GM19395 (cell line): ENCODE measurements around the gene ALK.

Experiments
- ATAC-seq: cut with Tn5 transposase; IDR thresholded peaks from one replicate; pipeline ENCODE4 v1.9.1; 2021; ENCODE audit warnings: mild to moderate bottlenecking, moderate library complexity; ENCODE audit not compliant: unreplicated experiment

ALK gene

DNA sequence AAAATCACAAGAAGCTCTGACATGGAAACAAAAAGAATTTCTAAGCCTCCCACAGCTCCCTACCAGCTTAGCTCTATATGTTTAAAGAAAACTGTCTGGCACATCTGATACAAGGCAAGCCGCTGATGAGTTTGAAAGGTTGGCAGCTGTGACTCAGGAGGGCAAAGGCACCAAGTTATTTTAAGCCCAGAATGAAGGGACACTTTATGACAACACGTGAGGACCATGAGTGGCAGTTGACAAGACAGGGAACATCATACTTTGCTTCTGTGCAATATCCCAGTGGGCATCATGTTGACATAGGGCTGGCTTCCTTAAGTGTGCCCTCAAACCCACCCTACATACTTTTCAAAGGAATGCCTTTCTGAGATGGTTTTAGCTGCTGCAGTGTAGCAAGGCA is 533.3 kb downstream of the ALK start:
- ATAC-seq, result no peak

- no peak for ATAC-seq
Measured at GRCh38 chr2:29382486-29382885, 538.9 kb downstream of the ALK start.

GRCh38 chr2:29377788-29378187 is 543.6 kb downstream of the ALK start:
- ATAC-seq, result no peak

- no peak for ATAC-seq
Measured at GRCh38 chr2:29376541-29376940, 544.8 kb downstream of the ALK start.

- no peak for ATAC-seq
Measured at GRCh38 chr2:29375843-29376242, 545.5 kb downstream of the ALK start.

GRCh38 chr2:29374823-29375222 is 546.6 kb downstream of the ALK start:
- no peak for ATAC-seq

GRCh38 chr2:29373870-29374269 is 547.5 kb downstream of the ALK start:
- ATAC-seq, result no peak

- no peak for ATAC-seq
Measured at GRCh38 chr2:29372185-29372584, 549.2 kb downstream of the ALK start.

DNA sequence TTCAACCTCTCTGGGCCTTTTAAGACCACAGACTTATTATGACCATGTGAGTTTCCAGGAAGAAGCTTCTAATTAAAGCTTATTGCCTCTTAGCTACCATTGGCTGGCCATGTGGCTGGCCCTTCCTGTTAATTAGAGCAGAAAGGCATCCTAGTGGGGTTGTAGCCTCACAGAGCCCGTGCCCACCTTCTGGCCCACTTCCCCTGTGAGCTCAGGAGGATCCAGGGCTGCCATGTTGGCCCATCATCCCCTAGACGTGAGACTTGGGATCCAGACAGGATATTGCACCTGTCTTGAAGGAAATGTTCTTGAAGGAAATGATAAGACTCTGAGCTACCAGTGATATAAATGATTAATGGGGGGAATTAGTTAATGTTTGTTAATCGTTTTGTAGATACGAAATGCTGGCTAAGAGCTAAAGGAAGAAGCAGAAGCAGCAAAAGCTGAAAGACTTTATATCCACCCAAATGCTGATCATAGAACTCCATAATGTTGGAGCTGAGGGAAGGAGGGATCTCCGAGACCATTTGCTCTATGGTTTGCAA is 550.7 kb downstream of the ALK start:
- no peak for ATAC-seq

GRCh38 chr2:29370173-29370572 is 551.2 kb downstream of the ALK start:
- ATAC-seq, result no peak

- no peak for ATAC-seq
Measured at GRCh38 chr2:29368659-29369040, 552.7 kb downstream of the ALK start.

- ATAC-seq, result no peak
Measured at GRCh38 chr2:29367986-29368658, 553.3 kb downstream of the ALK start.

DNA sequence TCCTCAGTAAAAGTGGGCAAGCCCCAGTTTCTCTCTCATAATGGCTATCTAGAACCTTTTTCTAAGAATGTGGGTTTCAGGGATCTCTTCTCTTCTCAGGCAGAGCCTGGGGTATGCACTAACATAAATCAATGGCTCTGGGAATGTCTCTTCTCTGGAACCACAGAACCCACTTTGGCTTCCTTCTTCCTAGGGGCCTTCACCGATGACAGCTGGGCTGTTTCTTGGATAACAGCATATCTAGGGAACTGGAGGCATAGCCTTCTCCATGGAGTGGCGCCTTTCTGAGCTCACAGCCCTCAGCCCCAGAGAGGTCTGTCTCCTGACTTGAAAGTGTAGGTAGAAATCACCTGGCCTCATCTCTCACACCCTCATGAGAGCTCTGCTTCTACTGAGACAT is 558.3 kb downstream of the ALK start:
- no peak for ATAC-seq

DNA sequence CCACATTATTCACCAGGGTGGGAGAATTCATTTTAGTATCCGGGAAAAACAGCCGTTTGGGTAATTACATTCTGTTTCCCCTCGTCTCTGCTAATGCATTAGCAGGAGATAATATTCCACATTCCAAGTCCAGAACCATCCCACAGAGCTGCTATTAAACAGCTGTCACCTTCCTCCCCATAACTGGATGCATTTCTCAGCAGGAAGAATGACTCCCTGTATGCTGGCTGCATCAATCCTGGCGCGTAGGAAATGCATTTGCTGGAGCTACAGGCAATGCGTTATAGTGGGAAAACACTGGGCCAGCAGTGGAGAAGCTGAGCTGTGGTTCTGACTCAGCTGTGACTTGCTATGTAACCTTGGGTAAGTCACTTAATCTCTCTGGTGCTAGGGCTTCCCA is 560.2 kb downstream of the ALK start:
- ATAC-seq, result no peak

DNA sequence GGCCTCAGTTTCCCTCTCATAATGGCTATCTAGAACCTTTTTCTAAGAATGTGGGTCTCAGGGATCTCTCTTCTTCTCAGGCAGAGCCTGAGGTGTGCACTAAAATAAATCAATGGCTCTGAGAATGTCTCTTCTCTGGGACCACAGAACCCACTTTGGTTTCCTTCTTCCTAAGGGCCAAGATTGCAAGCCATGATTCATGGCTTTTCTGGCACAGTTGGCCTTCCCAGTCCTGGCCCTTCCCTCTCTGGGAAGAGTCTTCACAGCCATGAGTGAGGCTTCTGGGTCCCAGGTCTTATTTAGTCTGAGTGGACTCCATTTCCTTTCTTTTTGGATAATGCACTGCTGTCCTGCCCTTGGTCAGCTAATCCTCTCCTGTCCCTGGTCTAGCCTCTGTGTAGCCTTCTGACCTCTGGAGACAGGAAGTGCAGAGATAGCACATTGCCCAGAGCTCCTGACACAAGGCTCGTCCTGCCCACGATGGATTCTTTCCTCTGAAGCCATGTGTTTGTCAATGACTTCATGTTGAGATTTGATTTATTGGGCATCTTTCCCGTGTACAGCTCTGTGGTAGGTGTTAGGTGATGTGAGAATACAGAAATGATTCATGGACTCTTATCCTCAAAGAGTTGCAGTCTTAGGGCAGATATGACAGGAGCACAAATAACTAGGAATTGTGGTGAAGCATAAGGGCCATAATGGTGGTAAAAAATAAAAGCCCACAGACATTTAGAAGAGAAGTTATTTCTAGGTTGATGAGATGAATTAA is 561.2 kb downstream of the ALK start:
- no peak for ATAC-seq

DNA sequence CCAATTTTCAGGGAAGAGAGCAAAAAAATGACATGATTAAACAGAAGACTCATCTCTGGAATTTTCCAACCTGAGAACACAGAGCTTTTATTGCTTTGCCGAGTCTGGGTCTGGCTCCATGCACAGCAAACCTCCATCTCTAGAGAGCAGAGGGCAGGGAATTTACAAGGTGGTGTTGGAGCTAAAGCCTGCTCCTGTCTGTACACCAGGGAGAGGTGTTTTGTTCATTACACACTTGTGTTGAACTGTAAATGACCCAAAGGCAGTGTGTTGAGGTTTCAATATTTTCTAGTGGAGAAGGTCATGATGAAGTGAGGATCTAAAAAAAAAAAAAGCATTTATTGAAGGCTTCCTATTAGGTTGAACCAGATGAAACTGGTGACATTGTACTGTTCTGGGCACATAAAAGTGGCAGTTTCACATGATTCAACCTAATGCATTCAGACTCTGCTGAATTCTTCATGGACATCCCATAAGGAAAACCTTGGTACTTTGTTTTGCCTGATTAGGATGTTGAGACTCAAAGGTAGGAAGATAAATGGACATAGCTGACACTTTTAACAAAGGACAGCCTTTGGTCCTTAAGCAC is 567.9 kb downstream of the ALK start:
- ATAC-seq, result no peak

DNA sequence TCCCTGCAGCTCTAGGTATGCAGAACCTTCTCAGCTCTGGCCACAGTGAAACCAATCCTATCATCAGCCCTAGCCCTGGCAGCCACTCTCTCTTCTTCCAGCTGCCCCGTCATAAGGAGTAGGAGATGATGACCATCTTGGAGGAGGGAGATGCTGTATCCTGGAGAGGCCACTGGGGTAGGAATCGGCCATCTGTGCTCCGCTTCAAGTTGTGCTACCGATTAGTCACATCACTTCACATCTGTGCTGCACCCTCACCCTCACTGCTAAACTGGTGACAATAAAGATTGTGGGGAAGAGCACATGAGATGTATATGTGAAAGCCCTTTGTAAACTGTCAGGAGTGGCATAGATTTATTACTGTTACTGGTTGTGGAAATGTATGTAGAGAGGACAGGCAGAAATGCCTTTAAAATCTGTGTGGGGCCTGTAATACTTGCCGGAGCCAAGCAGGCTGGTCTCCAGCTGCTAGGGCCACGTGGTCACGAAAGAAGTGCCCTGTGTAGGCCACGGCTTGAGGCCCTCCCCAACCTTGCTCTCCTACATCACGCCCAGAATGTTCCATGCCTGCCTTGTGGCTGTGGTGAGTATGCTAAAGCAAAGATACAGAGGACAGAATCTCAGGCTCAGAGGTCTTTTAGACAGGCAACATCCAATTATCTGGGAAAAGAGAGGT is 569.3 kb downstream of the ALK start:
- ATAC-seq, result no peak

- no peak for ATAC-seq
Measured at GRCh38 chr2:29351248-29351647, 570.1 kb downstream of the ALK start.

GRCh38 chr2:29349316-29350030 is 571.9 kb downstream of the ALK start:
- ATAC-seq, result no peak

- no peak for ATAC-seq
Measured at GRCh38 chr2:29347774-29348461, 573.5 kb downstream of the ALK start.
